Activated CD4-positive, alpha-beta T cell treated with anti-CD3 and anti-CD28 coated beads for 36 hours (primary cell): Measurements from ENCODE around the gene POLR2I. TPM values are rescaled to one million over a fixed set of nuclear protein-coding genes. Genes with fewer than 3 reads are reported as not detected.
"Not testable (repeated sequence)": the region's sequence is repeated elsewhere in the genome, so short reads cannot be mapped to it uniquely, and the experiment has no call there.

Experiments
- ATAC-seq: fragments of 200-7000 bp; cut with Tn5 transposase; one replicate; pipeline ENCODE4 v1.10.0; 2021; ENCODE audit warnings: mild to moderate bottlenecking, moderate library complexity
- CTCF ChIA-PET: fragments of 350-600 bp; sonication (Branson Sonifier 250); formaldehyde crosslinking; loops from one replicate; lab custom pipeline; 2021; ENCODE audit warnings: antibody characterized with exemption; lab: Charles Lee
- POLR2A ChIA-PET: fragments of 350-600 bp; sonication (Branson Sonifier 250); formaldehyde crosslinking; loops from one replicate; lab custom pipeline; 2021; ENCODE audit warnings: antibody characterized with exemption, inconsistent platforms; lab: Charles Lee
- DNase-seq: peaks from one replicate; pipeline ENCODE4 v3.0.0-alpha.2; 2020
- H3K27ac Mint-ChIP-seq: one replicate; pipeline ENCODE4 v1.8.0; 2021; ENCODE audit warnings: mixed read lengths
- H3K27me3 Mint-ChIP-seq: one replicate; pipeline ENCODE4 v1.8.0; 2021; ENCODE audit warnings: mixed read lengths
- H3K36me3 Mint-ChIP-seq: one replicate; pipeline ENCODE4 v1.8.0; 2021; ENCODE audit warnings: low read depth, mixed read lengths
- H3K4me1 Mint-ChIP-seq: one replicate; pipeline ENCODE4 v1.8.0; 2021; ENCODE audit warnings: mixed read lengths
- H3K4me3 Mint-ChIP-seq: one replicate; pipeline ENCODE4 v1.8.0; 2021; ENCODE audit warnings: mild to moderate bottlenecking, moderate library complexity, mixed read lengths
- H3K9me3 Mint-ChIP-seq: one replicate; pipeline ENCODE4 v1.8.0; 2021; ENCODE audit warnings: low read depth, mixed read lengths
- intact Hi-C, 2 experiments: fragments of 100-400 bp; cut with DNase I in 1 of 2; cut with micrococcal nuclease in 1 of 2; formaldehyde crosslinking; loops; one replicate each; pipeline versions ENCODE4 v1.14.2 to v1.15.1; 2022 to 2024; cut with DNase I, micrococcal nuclease
- total RNA-seq, 2 experiments: library from RNA; stranded (reverse); gene quantifications; one replicate each; pipeline ENCODE4 v1.2.3, GENCODE V29; 2021

Gene POLR2I
- total RNA-seq, 2 experiments from 2014 or later = 89.6 to 97.3 TPM

- H3K27ac Mint-ChIP-seq, CTCF ChIA-PET, H3K4me3 Mint-ChIP-seq, DNase-seq, H3K36me3 Mint-ChIP-seq, H3K27me3 Mint-ChIP-seq, ATAC-seq, H3K9me3 Mint-ChIP-seq: not testable (repeated sequence)
- peaks cover 25% of the 10 kb centered on the region for H3K4me1 Mint-ChIP-seq
- POLR2A ChIA-PET = interaction anchor here (0.6 kb wide), 1 partner anchor 1759 kb away, joined by 3 read pairs; no protein-coding TSS in a partner anchor
- intact Hi-C loops = loop anchor here in 1 of 2 experiments (10.0 kb wide), 2 partner anchors 474 to 1184 kb away; partner anchors contain the start of gene ZNF382
These were observed 16.5 kb upstream of the POLR2I start for GRCh38 chr19:36131221-36131620.

GRCh38 chr19:36128392-36128736, 13.7 kb upstream of the POLR2I start:
- ChIA-PET POLR2A (interaction anchor here (0.7 to 1.8 kb wide), 5 partner anchors 10 to 400 kb away, joined by 3 to 12 read pairs (median 6); partner anchors contain the start of genes CAPNS1, POLR2I, TBCB and ZNF146), CTCF (interaction anchor here (0.6 to 3.6 kb wide), 28 partner anchors 8 to 250 kb away, joined by 3 to 59 read pairs (median 4); partner anchors contain the start of genes CAPNS1, POLR2I, TBCB and ZNF146)
- no peaks in the 10 kb centered on the region for H3K9me3 Mint-ChIP-seq
- DNase-seq = no peak
- peaks cover 8% of the 10 kb centered on the region for H3K36me3 Mint-ChIP-seq
- peaks cover 28% of the 10 kb centered on the region for H3K4me1 Mint-ChIP-seq
- peak overlapping the region; percentile 98 for H3K27ac Mint-ChIP-seq
- intact Hi-C loops = loop anchor here (1.0 to 10.0 kb wide), 7 partner anchors 11 to 789 kb away; partner anchors contain the start of genes TBCB (in 1 of the 2), ZFP14 (in 1 of the 2), ZNF529 (in 1 of the 2) and ZNF565 (in 1 of the 2)
- H3K4me3 Mint-ChIP-seq = peak overlapping the region; percentile 79
- H3K27me3 Mint-ChIP-seq = no peaks in the 10 kb centered on the region
- no peak for ATAC-seq

GRCh38 chr19:36125557-36125956, 10.9 kb upstream of the POLR2I start:
- DNase-seq (peak; percentile 35), ATAC-seq (no peak)
- Mint-ChIP-seq H3K4me1 (peaks cover 15% of the 10 kb centered on the region), H3K27ac (peak overlapping the region; percentile 38), H3K4me3 (no peak overlapping the region), H3K27me3 (no peaks in the 10 kb centered on the region), H3K36me3 (peaks cover 10% of the 10 kb centered on the region), H3K9me3 (no peaks in the 10 kb centered on the region)
- intact Hi-C loops = loop anchor here (5.0 to 10.0 kb wide), 3 partner anchors 359 to 792 kb away; partner anchors contain the start of genes ZNF529 (in 1 of the 2), ZNF566 (in 1 of the 2), ZNF568 (in 1 of the 2) and ZNF829 (in 1 of the 2)
- ChIA-PET POLR2A (no interaction called here), CTCF (interaction anchor here (0.7 to 0.9 kb wide), 2 partner anchors 44 to 87 kb away, joined by 3 to 4 read pairs; no protein-coding TSS in a partner anchor)

GRCh38 chr19:36121486-36122124, 6.9 kb upstream of the POLR2I start:
- ATAC-seq = no peak
- Mint-ChIP-seq H3K9me3 (no peaks in the 10 kb centered on the region), H3K27me3 (no peaks in the 10 kb centered on the region), H3K4me1 (peaks cover 20% of the 10 kb centered on the region), H3K36me3 (peaks cover 27% of the 10 kb centered on the region), H3K27ac (no peak overlapping the region), H3K4me3 (no peak overlapping the region)
- DNase-seq = no peak
- ChIA-PET POLR2A (no interaction called here), CTCF (no interaction called here)
- intact Hi-C loops = loop anchor here in 1 of 2 experiments (10.0 kb wide), 1 partner anchor 363 kb away; the partner anchor contains the start of gene ZNF566

GRCh38 chr19:36120984-36121358, 6.3 kb upstream of the POLR2I start:
- Mint-ChIP-seq H3K4me3 (no peak overlapping the region), H3K27ac (no peak overlapping the region), H3K27me3 (no peaks in the 10 kb centered on the region), H3K4me1 (peaks cover 25% of the 10 kb centered on the region), H3K9me3 (no peaks in the 10 kb centered on the region), H3K36me3 (peaks cover 31% of the 10 kb centered on the region)
- ChIA-PET CTCF (no interaction called here), POLR2A (no interaction called here)
- DNase-seq = no peak
- ATAC-seq = no peak
- intact Hi-C loops = loop anchor here in 1 of 2 experiments (10.0 kb wide), 1 partner anchor 364 kb away; the partner anchor contains the start of gene ZNF566

- H3K36me3 Mint-ChIP-seq = peaks cover 24% of the 10 kb centered on the region
- DNase-seq (no peak), ATAC-seq (no peak)
- peaks cover 20% of the 10 kb centered on the region for H3K4me1 Mint-ChIP-seq
- H3K27ac Mint-ChIP-seq = no peak overlapping the region
- no peaks in the 10 kb centered on the region for H3K27me3 Mint-ChIP-seq
- H3K4me3 Mint-ChIP-seq = no peak overlapping the region
- H3K9me3 Mint-ChIP-seq = no peaks in the 10 kb centered on the region
- POLR2A ChIA-PET = no interaction called here
- intact Hi-C loops = loop anchor here in 1 of 2 experiments (10.0 kb wide), 1 partner anchor 364 kb away; the partner anchor contains the start of gene ZNF566
- CTCF ChIA-PET = interaction anchor here (1.0 to 1.2 kb wide), 2 partner anchors 8 to 50 kb away, joined by 5 to 6 read pairs; no protein-coding TSS in a partner anchor
These were observed 5.7 kb upstream of the POLR2I start for GRCh38 chr19:36120092-36120983.

- Mint-ChIP-seq H3K36me3 (peaks cover 36% of the 10 kb centered on the region), H3K27ac (peak overlapping the region; percentile 93), H3K4me3 (peak overlapping the region; percentile 98), H3K4me1 (peaks cover 31% of the 10 kb centered on the region), H3K9me3 (no peaks in the 10 kb centered on the region), H3K27me3 (no peaks in the 10 kb centered on the region)
- intact Hi-C loops = loop anchor here (5.0 to 10.0 kb wide), 2 partner anchors 401 to 1101 kb away; partner anchors contain the start of genes KMT2B (in 1 of the 2) and ZNF383 (in 1 of the 2)
- ChIA-PET POLR2A (no interaction called here), CTCF (interaction anchor here (0.6 to 1.2 kb wide), 2 partner anchors 12 to 169 kb away, joined by 3 to 4 read pairs; no protein-coding TSS in a partner anchor)
- ATAC-seq (no peak), DNase-seq (no peak)
These were observed 1.6 kb upstream of the POLR2I start for GRCh38 chr19:36116344-36116637.

- DNase-seq (peak; percentile 96), ATAC-seq (peak; percentile 55)
- H3K36me3 Mint-ChIP-seq = peaks cover 38% of the 10 kb centered on the region
- intact Hi-C loops = loop anchor here (1.0 to 10.0 kb wide), 22 partner anchors 12 to 1102 kb away; partner anchors contain the start of genes ALKBH6 (in 2 of the 2), THAP8 (in 2 of the 2), WDR62 (in 2 of the 2) and ARHGAP33 (in 1 of the 2)
- H3K4me3 Mint-ChIP-seq = peak within 1 kb of the TSS; percentile 98
- ChIA-PET CTCF (interaction anchor here (0.8 to 1.2 kb wide), 4 partner anchors 12 to 62 kb away, joined by 3 to 8 read pairs (median 4); partner anchors contain the start of gene THAP8), POLR2A (interaction anchor here (0.7 to 1.3 kb wide), 7 partner anchors 8 to 102 kb away, joined by 3 to 12 read pairs (median 5); partner anchors contain the start of genes ALKBH6, CAPNS1, THAP8 and ZNF146)
- H3K4me1 Mint-ChIP-seq = peaks cover 31% of the 10 kb centered on the region
- peak within 1 kb of the TSS; percentile 93 for H3K27ac Mint-ChIP-seq
- no peaks in the 10 kb centered on the region for H3K27me3 Mint-ChIP-seq
- no peaks in the 10 kb centered on the region for H3K9me3 Mint-ChIP-seq
These were observed 1.0 kb upstream of the POLR2I start, which contains the start of gene TBCB for GRCh38 chr19:36115453-36116343. Gene TBCB (plus strand): TSS chr19:36115468. CDS start chr19:36115561, 93 bp downstream.

GRCh38 chr19:36113894-36114720, 568 bp downstream of the POLR2I start:
- Mint-ChIP-seq H3K27ac (peak overlapping the region; percentile 93), H3K4me1 (peaks cover 28% of the 10 kb centered on the region), H3K36me3 (peaks cover 32% of the 10 kb centered on the region), H3K9me3 (no peaks in the 10 kb centered on the region), H3K27me3 (no peaks in the 10 kb centered on the region), H3K4me3 (peak overlapping the region; percentile 98)
- DNase-seq (peak; percentile 53), ATAC-seq (no peak)
- ChIA-PET CTCF (interaction anchor here (0.6 to 1.4 kb wide), 6 partner anchors 14 to 54 kb away, joined by 3 to 8 read pairs (median 3); no protein-coding TSS in a partner anchor), POLR2A (interaction anchor here (0.6 to 1.3 kb wide), 2 partner anchors 60 to 131 kb away, joined by 4 to 5 read pairs; partner anchors contain the start of gene THAP8)
- intact Hi-C loops = loop anchor here (2.0 to 10.0 kb wide), 3 partner anchors 373 to 737 kb away; partner anchors contain the start of genes KMT2B (in 1 of the 2) and ZNF345 (in 1 of the 2)
